Measurements from ENCODE around the gene NUP93.

NUP93 gene

GRCh38 chr16:56823081-56823733 lies 93.3 kb downstream of the NUP93 start:
- DNase-seq: no peak

- DNase-seq: no peak
Observed at GRCh38 chr16:56824331-56824730, 94.4 kb downstream of the NUP93 start.

- DNase-seq: no peak
Observed at GRCh38 chr16:56824804-56825203, 94.9 kb downstream of the NUP93 start.

GRCh38 chr16:56825826-56826225 lies 95.9 kb downstream of the NUP93 start:
- DNase-seq: peak; percentile 67

DNA sequence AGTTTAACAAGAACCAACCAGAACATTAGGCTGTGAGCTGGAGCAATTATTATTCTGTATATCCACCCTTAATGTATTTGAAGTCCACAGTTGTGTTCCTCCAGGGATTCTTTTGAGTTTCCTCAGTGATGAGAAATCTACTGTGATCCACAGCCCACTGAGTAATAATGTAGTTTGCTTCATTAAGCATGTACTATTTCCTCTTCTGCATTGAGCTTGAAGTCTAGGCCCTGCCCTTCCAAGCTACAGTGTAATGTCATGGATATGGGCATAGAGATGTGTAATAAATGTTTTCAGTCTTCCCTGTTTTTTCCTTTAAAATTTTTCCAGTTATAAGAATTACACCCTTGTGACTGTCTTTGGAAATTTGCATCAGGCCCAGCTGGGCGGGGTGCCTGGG lies 98.7 kb downstream of the NUP93 start:
- DNase-seq: no peak

- peak; percentile 83 for DNase-seq
Observed at GRCh38 chr16:56830669-56831068, 100.7 kb downstream of the NUP93 start.

GRCh38 chr16:56832768-56833167 lies 102.8 kb downstream of the NUP93 start:
- DNase-seq: no peak

DNA sequence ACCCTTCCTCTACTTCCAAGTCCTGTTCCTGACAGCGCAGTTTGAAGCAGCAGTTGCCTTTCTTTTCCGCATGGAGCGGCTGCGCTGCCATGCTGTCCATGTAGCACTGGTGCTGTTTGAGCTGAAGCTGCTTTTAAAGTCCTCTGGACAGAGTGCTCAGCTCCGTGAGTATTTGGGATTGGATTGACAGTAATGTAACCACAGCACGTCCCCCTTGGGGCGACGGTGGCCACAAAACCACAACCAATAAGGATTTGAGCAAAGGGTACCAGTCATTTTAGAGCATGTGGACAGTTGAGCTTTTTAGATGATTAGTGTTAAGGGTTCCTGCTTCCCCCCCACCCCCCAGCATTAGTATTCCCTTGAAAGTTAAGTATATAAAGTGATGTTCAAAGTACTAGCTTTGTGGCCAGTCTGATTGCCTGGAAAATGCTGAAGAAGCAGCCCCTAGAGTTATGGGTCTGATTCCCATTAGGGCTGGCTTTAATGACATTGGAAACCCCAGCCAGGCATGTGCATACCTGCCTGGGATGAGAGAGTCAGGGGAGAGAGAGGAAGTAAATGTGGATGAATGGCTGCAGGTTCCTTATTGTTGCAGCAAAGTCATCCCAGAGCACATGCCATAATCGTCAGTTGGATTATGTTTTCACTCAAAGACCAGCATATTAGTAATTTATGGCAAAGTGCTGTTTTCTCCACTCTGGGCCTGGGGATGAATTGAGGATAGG lies 103.5 kb downstream of the NUP93 start:
- peak; percentile 85 for DNase-seq

- no peak for DNase-seq
Observed at GRCh38 chr16:56835320-56835719, 105.4 kb downstream of the NUP93 start.

DNA sequence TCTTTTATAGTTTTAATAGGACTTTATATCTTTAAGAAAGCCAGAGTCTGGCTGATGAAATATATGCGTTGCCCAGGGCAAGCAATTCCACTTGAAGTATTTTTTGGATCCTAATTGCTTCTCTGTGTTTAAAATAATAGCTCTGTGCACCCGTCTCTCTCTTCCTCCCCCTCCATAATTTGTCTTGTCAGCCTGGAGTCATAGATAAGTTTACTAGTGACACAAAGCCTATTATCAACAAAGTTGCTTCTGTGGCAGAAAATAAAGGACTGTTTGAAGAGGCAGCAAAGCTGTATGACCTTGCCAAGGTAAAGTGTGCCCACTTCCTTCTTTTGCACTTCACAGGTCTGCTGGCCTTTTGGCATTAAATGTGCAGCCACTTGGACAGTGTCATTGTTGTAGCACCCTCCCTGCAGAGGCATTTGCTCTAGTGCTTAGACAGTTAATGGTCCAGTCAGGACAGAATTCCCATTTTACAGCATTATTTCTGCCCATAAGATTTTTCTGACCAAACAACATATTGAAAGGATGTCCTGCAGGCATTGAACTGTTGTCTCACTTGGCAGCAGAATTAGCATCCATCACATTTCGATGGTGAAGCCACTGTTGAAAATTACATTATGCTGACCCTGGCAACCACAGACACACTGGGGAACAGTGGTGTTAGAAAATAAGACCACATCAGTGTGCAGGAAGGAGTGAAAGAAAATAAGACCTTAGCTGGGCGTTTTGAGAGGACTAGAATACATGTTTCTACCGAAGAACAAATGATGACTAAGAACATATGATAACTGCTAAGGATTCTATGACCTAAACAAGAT lies 106.7 kb downstream of the NUP93 start:
- DNase-seq: no peak

- DNase-seq: no peak
Observed at GRCh38 chr16:56838622-56839337, 108.9 kb downstream of the NUP93 start.

- peak; percentile 44 for DNase-seq
Observed at GRCh38 chr16:56841233-56841632, 111.3 kb downstream of the NUP93 start.

GRCh38 chr16:56841659-56842058 lies 111.7 kb downstream of the NUP93 start:
- DNase-seq: no peak

GRCh38 chr16:56842133-56842532 lies 112.2 kb downstream of the NUP93 start:
- no peak for DNase-seq

DNA sequence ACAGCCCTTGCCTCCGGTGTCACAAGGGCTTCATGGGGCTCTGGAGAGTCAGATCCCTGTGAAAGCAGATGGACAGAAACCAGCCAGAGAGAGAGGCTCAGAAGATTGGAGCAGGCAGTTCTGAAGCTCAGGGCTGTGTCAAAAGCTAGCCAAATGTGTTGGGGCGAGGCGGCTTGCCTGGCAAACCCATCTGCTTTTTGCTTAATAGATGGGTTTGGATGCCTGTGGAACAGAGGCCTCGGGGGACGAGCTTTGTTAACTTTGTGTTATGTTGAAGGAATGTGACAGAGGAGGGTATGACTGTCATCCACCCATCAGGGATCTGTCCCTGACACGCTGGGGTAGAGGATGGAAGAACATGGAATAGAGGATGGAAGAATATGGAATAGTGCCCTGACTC lies 114.1 kb downstream of the NUP93 start:
- DNase-seq: no peak

GRCh38 chr16:56847173-56847910 lies 117.4 kb downstream of the NUP93 start:
- DNase-seq: no peak

- DNase-seq: peak; percentile 70
Observed at GRCh38 chr16:56848029-56848936, 118.4 kb downstream of the NUP93 start.

DNA sequence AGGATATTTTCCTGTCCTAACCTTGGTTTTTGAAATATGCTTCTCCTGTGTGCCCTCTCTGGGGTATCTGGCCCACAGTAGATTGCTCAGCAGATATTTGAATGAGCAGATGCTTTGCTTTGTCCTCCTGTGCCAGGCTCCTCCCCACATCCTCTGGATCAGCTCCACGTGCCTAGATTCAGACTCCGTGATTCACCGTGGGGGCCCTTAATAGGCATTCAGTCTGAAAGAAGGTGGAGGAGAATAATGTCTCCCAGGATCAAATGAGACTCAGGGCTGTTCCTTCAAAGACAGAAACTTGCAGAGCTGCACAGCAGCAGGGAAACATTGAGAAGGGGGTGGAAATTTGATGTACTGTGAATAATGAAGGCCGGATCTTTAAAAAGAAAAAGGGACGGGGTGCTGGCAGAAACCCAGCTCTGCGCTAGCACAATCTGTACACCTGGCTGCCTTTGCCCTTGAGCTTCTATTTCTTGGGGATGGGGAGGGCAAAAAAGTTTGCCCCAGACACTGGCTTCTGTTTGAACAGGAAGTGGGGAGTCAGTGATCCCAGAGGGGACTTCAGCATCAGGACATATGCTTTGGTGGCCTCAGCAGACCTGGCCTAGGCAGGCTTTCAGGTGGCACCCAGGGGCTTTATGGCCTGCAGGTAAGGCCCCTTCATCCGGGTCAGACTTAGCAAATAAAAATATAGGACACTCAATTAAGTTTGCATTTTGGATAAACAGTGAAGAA lies 119.2 kb downstream of the NUP93 start:
- peak; percentile 75 for DNase-seq

DNA sequence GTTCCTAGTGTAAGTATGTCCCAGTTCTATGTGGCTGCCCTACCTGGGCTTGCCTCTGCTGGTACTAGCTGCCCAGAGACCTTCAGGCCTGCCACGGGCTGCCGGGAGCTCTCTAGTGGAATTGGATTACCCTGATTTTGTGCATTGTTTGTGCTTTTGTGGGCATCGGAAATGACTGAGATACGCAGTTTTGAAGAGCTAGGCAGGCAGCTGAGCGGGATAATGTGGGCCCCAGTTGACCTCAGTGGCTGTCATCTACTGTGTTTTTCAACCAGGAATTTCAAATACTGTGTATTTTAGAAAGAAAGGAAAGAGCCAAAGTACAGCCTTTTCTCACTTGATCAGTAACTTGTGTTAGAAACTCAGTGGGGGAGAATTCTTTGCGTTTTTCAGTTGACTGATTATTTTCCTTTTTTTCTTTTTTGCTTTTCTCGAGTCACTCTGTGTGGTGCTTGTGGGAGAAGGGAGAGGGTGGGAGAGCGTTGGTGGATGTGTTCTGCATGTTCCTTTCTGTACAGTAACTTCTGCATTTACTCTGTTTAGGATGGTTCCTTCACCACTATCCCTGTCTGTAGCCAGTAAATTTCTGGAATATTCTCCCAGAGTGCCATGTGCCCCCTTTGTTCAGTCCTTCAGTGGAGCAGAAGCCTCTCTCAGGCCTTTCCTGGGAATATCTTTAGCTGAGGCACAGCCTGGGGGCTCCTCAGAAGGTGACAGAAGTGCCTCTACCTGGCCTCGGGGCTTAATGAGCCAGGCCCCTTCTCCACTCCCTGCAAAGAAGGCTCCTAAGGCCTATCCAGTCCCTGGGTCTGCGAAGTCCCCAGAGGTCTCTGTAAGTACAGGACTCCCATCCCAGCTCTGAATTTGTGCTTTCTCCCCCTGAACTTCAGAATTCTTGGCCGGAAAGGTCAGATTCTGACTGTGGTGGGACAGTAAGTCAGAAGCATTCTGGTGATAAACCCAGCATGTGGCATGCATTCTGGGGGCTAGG lies 120.1 kb downstream of the NUP93 start:
- DNase-seq: peak; percentile 88
